Measurements from ENCODE around the gene CST3. TPM values are rescaled to one million over a fixed set of nuclear protein-coding genes. Genes with fewer than 3 reads are reported as not detected.
A peak's percentile ranks its signal among the peaks of the same experiment; 100 is the strongest.

The CST3 gene
- total RNA-seq, 1 experiment from 2014 or later = 331 TPM

- ATAC-seq = no peak
- no peak overlapping the region for H3K27ac ChIP-seq (ENCODE audit: low read length)
- no peaks in the 10 kb centered on the region for H3K9me2 ChIP-seq (replicated peaks; ENCODE audit: low read length)
- no peaks in the 10 kb centered on the region for H3F3A ChIP-seq (ENCODE audit: low read length, unreplicated experiment)
- H4K20me1 ChIP-seq (ENCODE audit: low read length) = no peaks in the 10 kb centered on the region
- no TSS peak for BruUV-seq (replicated peaks)
- no peak for DNase-seq
- H3K4me2 ChIP-seq (ENCODE audit: low read length) = no peak overlapping the region
- CTCF ChIA-PET = no interaction called here
- no peak overlapping the region for H2AFZ ChIP-seq (ENCODE audit: low read length)
- H3K27me3 ChIP-seq (ENCODE audit: low read length) = 0 out of 2 replicates have a peak, but pooled peaks cover 4% of the 10 kb centered on the region
- no peak for TF ChIP-seq CTCF (conservative IDR thresholded peaks at IDR 0.05; ENCODE audit: low read depth, low read length)
- TF ChIP-seq EZH2phosphoT487 (IDR thresholded peaks at IDR 0.05; ENCODE audit: borderline replicate concordance, low read length) = no peak
- TF ChIP-seq EZH2 (IDR thresholded peaks at IDR 0.05; ENCODE audit: low read length, unreplicated experiment) = no peak
- no peak overlapping the region for H3K9ac ChIP-seq (ENCODE audit: low read length)
- H3K79me2 ChIP-seq (ENCODE audit: low read length) = no peaks in the 10 kb centered on the region
- no peaks in the 10 kb centered on the region for H3K9me3 ChIP-seq (ENCODE audit: low read length)
- intact Hi-C loops (cut with micrococcal nuclease) = loop anchor here (2.0 kb wide), 1 partner anchor 327 kb away; no protein-coding TSS in a partner anchor
- H3K4me3 ChIP-seq (ENCODE audit: low read length) = no peak overlapping the region
- H3K36me3 ChIP-seq (ENCODE audit: low read depth, low read length) = no peaks in the 10 kb centered on the region
- H3K4me1 ChIP-seq (ENCODE audit: insufficient read depth, low read length) = no peaks in the 10 kb centered on the region
- POLR2A ChIA-PET (ENCODE audit: unreplicated experiment) = no interaction called here
These were observed 32.1 kb upstream of the CST3 start for GRCh38 chr20:23669866-23670265.

GRCh38 chr20:23669327-23669726, 31.6 kb upstream of the CST3 start:
- Histone ChIP-seq H3F3A (ENCODE audit: low read length, unreplicated experiment) (no peaks in the 10 kb centered on the region), H3K9ac (ENCODE audit: low read length) (no peak overlapping the region), H3K36me3 (ENCODE audit: low read depth, low read length) (no peaks in the 10 kb centered on the region), H3K9me2 (replicated peaks; ENCODE audit: low read length) (no peaks in the 10 kb centered on the region), H3K27me3 (ENCODE audit: low read length) (0 out of 2 replicates have a peak, but pooled peaks cover 4% of the 10 kb centered on the region), H3K27ac (ENCODE audit: low read length) (no peak overlapping the region), H3K4me1 (ENCODE audit: insufficient read depth, low read length) (no peaks in the 10 kb centered on the region), H2AFZ (ENCODE audit: low read length) (no peak overlapping the region), H4K20me1 (ENCODE audit: low read length) (no peaks in the 10 kb centered on the region), H3K4me3 (ENCODE audit: low read length) (no peak overlapping the region), H3K9me3 (ENCODE audit: low read length) (no peaks in the 10 kb centered on the region), H3K79me2 (ENCODE audit: low read length) (no peaks in the 10 kb centered on the region), H3K4me2 (ENCODE audit: low read length) (no peak overlapping the region)
- ChIA-PET CTCF (no interaction called here), POLR2A (ENCODE audit: unreplicated experiment) (no interaction called here)
- BruUV-seq (replicated peaks) = no TSS peak
- intact Hi-C loops (cut with micrococcal nuclease) = loop anchor here (2.0 kb wide), 1 partner anchor 327 kb away; no protein-coding TSS in a partner anchor
- TF ChIP-seq EZH2 (IDR thresholded peaks at IDR 0.05; ENCODE audit: low read length, unreplicated experiment) = no peak
- no peak for TF ChIP-seq CTCF (conservative IDR thresholded peaks at IDR 0.05; ENCODE audit: low read depth, low read length)
- TF ChIP-seq EZH2phosphoT487 (IDR thresholded peaks at IDR 0.05; ENCODE audit: borderline replicate concordance, low read length) = no peak
- no peak for ATAC-seq
- DNase-seq = no peak

GRCh38 chr20:23668477-23668951, 30.8 kb upstream of the CST3 start:
- H3K9ac ChIP-seq (ENCODE audit: low read length) = no peak overlapping the region
- H3F3A ChIP-seq (ENCODE audit: low read length, unreplicated experiment) = no peaks in the 10 kb centered on the region
- H4K20me1 ChIP-seq (ENCODE audit: low read length) = no peaks in the 10 kb centered on the region
- no peak overlapping the region for H2AFZ ChIP-seq (ENCODE audit: low read length)
- no peaks in the 10 kb centered on the region for H3K9me2 ChIP-seq (replicated peaks; ENCODE audit: low read length)
- no peak overlapping the region for H3K4me3 ChIP-seq (ENCODE audit: low read length)
- intact Hi-C loops (cut with micrococcal nuclease) = loop anchor here (2.0 kb wide), 1 partner anchor 328 kb away; no protein-coding TSS in a partner anchor
- H3K36me3 ChIP-seq (ENCODE audit: low read depth, low read length) = no peaks in the 10 kb centered on the region
- DNase-seq (peak; percentile 83), ATAC-seq (peak; percentile 92)
- H3K79me2 ChIP-seq (ENCODE audit: low read length) = no peaks in the 10 kb centered on the region
- ChIA-PET POLR2A (ENCODE audit: unreplicated experiment) (interaction anchor here (0.5 kb wide), 1 partner anchor 22 kb away, joined by 3 read pairs; no protein-coding TSS in a partner anchor), CTCF (no interaction called here)
- no peaks in the 10 kb centered on the region for H3K9me3 ChIP-seq (ENCODE audit: low read length)
- no peaks in the 10 kb centered on the region for H3K4me1 ChIP-seq (ENCODE audit: insufficient read depth, low read length)
- 0 out of 2 replicates have a peak, but pooled peaks cover 4% of the 10 kb centered on the region for H3K27me3 ChIP-seq (ENCODE audit: low read length)
- BruUV-seq (replicated peaks) = no TSS peak
- no peak overlapping the region for H3K27ac ChIP-seq (ENCODE audit: low read length)
- TF ChIP-seq EZH2phosphoT487 (IDR thresholded peaks at IDR 0.05; ENCODE audit: borderline replicate concordance, low read length) (no peak), CTCF (conservative IDR thresholded peaks at IDR 0.05; ENCODE audit: low read depth, low read length) (peak; percentile 94)
- H3K4me2 ChIP-seq (ENCODE audit: low read length) = no peak overlapping the region
